BLaER1 treated with 17β-estradiol and CSF1 and Interleukin-3, amounts not matched to agents 10 nM and 100 nM (cell line): Measurements from ENCODE around the gene TMEM164.

Source experiments
- H3K27ac ChIP-seq, 11 experiments: shearing (Covaris generic); formaldehyde crosslinking; 2 replicates each; pipeline ENCODE4 v1.8.1; 2022
- H3K27me3 ChIP-seq, 11 experiments: shearing (Covaris generic); formaldehyde crosslinking; 2 replicates each; pipeline ENCODE4 v1.8.1; 2022
- H3K36me3 ChIP-seq, 11 experiments: shearing (Covaris generic); formaldehyde crosslinking; 2 replicates each; pipeline ENCODE4 v1.8.1; 2022
- H3K4me1 ChIP-seq, 10 experiments: shearing (Covaris generic); formaldehyde crosslinking; 2 replicates each; pipeline ENCODE4 v1.8.1; 2022
- H3K4me2 ChIP-seq, 11 experiments: shearing (Covaris generic); formaldehyde crosslinking; 2 replicates each; pipeline ENCODE4 v1.8.1; 2022
- H3K4me3 ChIP-seq, 10 experiments: shearing (Covaris generic); formaldehyde crosslinking; 2 replicates each; pipeline ENCODE4 v1.8.1; 2022
- H3K9ac ChIP-seq, 11 experiments: shearing (Covaris generic); formaldehyde crosslinking; 2 replicates each; pipeline ENCODE4 v1.8.1; 2022
- H3K9me3 ChIP-seq, 11 experiments: shearing (Covaris generic); formaldehyde crosslinking; replicated peaks in 1 of 11; 2 replicates each; pipeline ENCODE4 v1.8.1; 2022
- H4K20me1 ChIP-seq, 11 experiments: shearing (Covaris generic); formaldehyde crosslinking; 2 replicates each; pipeline ENCODE4 v1.8.1; 2022
- Cebpa-rat ChIP-seq, 11 experiments: shearing (Covaris generic); IDR thresholded peaks; 2 replicates each; pipeline ENCODE4 v1.8.1; 2022

Gene TMEM164

DNA sequence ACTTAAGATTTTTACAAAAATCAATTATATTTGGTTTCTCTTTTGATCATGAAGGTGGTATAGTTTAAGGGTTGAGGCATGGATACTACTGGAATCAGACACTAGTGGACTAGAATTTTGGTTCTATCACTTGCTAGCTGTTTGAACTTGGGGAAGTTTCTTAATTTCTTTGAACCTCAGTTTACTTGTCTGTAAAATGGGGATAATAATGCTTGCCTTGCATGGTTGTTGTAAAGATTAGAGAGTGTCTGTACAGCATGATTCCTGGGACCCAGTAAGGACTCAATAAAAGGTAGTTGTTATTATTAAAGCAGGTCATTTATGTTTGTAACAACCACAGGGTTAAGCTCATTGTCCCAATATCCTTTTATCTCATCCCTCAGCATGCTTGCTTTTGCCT, 36.0 kb downstream of the TMEM164 start:
- no peak for TF ChIP-seq Cebpa-rat (IDR thresholded peaks at IDR 0.05)
- Histone ChIP-seq H3K27me3 (peaks cover 56 to 92% (median 83%) of the 10 kb centered on the region in 11 experiments), H3K4me1 (peaks cover 10 to 64% (median 21%) of the 10 kb centered on the region in 10 experiments), H4K20me1 (peaks cover 0 to 16% (median 5%) of the 10 kb centered on the region in 11 experiments; a peak in 5 of 22 replicates), H3K36me3 (peaks cover 0 to 4% (median 0%) of the 10 kb centered on the region in 11 experiments; a peak in 3 of 22 replicates), H3K4me2 (no peak overlapping the region), H3K4me3 (no peak overlapping the region), H3K9me3 (peaks cover 0 to 11% (median 0%) of the 10 kb centered on the region in 11 experiments; a peak in 1 of 22 replicates), H3K9ac (no peak overlapping the region), H3K27ac (no peak overlapping the region)

DNA sequence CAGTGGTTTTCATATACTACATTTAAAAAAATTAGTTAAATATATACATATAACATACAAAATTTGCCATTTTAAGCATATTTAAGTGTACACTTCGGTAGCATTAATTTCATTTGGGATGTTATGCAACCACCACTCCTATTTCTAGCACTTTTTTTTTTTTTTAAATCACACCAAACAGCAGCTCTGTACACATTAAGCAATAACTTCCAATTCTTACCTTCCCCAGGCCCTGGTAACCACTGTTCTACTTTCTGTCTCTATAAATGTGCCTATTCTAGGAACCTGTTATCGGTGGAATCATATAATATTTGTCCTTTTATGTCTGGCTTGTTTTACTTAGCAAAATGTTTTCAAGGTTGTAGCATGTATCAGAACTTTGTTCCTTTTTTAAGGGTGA, 39.1 kb downstream of the TMEM164 start:
- Histone ChIP-seq H3K27ac (peak overlapping the region; percentile 6 to 73 (median 59); a peak in 16 of 22 replicates), H3K9ac (peak overlapping the region in 1 of 11 experiments; percentile 30; a peak in 1 of 22 replicates), H3K36me3 (no peaks in the 10 kb centered on the region; a peak in 1 of 22 replicates), H3K9me3 (0 out of 22 replicates have a peak, but pooled peaks cover 0 to 6% (median 0%) of the 10 kb centered on the region in 11 experiments), H3K27me3 (peaks cover 79 to 99% (median 93%) of the 10 kb centered on the region in 11 experiments), H4K20me1 (peaks cover 0 to 15% (median 0%) of the 10 kb centered on the region in 11 experiments; a peak in 4 of 22 replicates), H3K4me2 (peak overlapping the region in 6 of 11 experiments; percentile 29 to 69 (median 65); a peak in 7 of 22 replicates), H3K4me1 (peaks cover 10 to 77% (median 23%) of the 10 kb centered on the region in 10 experiments), H3K4me3 (no peak overlapping the region)
- no peak for TF ChIP-seq Cebpa-rat (IDR thresholded peaks at IDR 0.05)

DNA sequence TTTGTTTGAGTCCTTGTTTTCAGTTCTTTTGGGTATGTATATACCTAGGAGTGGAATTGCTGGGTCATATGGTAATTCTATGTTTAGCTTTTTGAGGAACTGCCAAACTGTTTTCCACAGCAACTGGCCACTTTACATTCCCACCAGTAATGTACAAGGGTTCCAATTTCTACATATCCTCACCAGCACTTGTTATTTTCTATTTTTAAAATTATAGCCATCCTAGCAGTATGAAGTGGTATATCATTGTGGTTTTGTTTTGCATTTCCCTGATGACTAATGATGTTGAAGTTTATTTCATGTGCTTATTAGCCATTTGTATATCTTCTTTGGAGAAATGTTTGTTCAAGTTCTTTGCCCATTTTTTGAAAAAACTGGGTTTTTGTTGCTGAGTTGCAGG, 39.6 kb downstream of the TMEM164 start:
- Histone ChIP-seq H3K36me3 (no peaks in the 10 kb centered on the region; a peak in 1 of 22 replicates), H3K9ac (peak overlapping the region in 1 of 11 experiments; percentile 30; a peak in 2 of 22 replicates), H3K4me1 (peaks cover 10 to 76% (median 22%) of the 10 kb centered on the region in 10 experiments), H3K9me3 (0 out of 22 replicates have a peak, but pooled peaks cover 0 to 6% (median 0%) of the 10 kb centered on the region in 11 experiments), H3K27ac (peak overlapping the region; percentile 6 to 73 (median 66); a peak in 18 of 22 replicates), H3K4me3 (no peak overlapping the region), H4K20me1 (peaks cover 0 to 10% (median 0%) of the 10 kb centered on the region in 11 experiments; a peak in 3 of 22 replicates), H3K27me3 (peaks cover 81 to 99% (median 93%) of the 10 kb centered on the region in 11 experiments), H3K4me2 (peak overlapping the region; percentile 37 to 71 (median 59); a peak in 21 of 22 replicates)
- TF ChIP-seq Cebpa-rat (IDR thresholded peaks at IDR 0.05): no peak

DNA sequence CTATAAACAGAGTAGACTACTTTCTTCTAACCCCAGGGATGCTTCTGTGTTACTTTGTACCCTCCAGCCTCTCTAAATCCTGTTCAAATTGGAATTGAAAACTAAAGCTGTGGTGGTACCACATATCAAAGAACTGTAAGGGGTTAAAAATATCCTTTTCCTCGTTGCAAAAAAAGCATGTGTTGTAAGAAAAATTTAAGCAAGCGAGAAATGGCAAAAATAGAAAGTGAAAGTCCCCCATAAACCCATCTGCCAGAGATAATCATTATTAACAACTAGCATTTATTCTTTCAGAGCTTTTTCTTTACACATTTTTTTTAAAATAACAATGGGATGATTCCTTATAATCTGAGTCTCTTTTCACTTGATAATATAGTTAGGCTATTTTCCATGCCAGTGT, 40.6 kb downstream of the TMEM164 start:
- Histone ChIP-seq H4K20me1 (peaks cover 0 to 9% (median 0%) of the 10 kb centered on the region in 11 experiments; a peak in 1 of 22 replicates), H3K4me1 (peaks cover 10 to 83% (median 22%) of the 10 kb centered on the region in 10 experiments), H3K4me3 (no peak overlapping the region; a peak in 1 of 20 replicates), H3K27me3 (peaks cover 91 to 100% (median 98%) of the 10 kb centered on the region in 11 experiments), H3K9ac (no peak overlapping the region), H3K9me3 (0 out of 22 replicates have a peak, but pooled peaks cover 0 to 6% (median 0%) of the 10 kb centered on the region in 11 experiments), H3K36me3 (no peaks in the 10 kb centered on the region; a peak in 1 of 22 replicates), H3K4me2 (peak overlapping the region; percentile 38 to 71 (median 59); a peak in 20 of 22 replicates), H3K27ac (peak overlapping the region in 10 of 11 experiments; percentile 55 to 73 (median 66); a peak in 19 of 22 replicates)
- TF ChIP-seq Cebpa-rat (IDR thresholded peaks at IDR 0.05): no peak

DNA sequence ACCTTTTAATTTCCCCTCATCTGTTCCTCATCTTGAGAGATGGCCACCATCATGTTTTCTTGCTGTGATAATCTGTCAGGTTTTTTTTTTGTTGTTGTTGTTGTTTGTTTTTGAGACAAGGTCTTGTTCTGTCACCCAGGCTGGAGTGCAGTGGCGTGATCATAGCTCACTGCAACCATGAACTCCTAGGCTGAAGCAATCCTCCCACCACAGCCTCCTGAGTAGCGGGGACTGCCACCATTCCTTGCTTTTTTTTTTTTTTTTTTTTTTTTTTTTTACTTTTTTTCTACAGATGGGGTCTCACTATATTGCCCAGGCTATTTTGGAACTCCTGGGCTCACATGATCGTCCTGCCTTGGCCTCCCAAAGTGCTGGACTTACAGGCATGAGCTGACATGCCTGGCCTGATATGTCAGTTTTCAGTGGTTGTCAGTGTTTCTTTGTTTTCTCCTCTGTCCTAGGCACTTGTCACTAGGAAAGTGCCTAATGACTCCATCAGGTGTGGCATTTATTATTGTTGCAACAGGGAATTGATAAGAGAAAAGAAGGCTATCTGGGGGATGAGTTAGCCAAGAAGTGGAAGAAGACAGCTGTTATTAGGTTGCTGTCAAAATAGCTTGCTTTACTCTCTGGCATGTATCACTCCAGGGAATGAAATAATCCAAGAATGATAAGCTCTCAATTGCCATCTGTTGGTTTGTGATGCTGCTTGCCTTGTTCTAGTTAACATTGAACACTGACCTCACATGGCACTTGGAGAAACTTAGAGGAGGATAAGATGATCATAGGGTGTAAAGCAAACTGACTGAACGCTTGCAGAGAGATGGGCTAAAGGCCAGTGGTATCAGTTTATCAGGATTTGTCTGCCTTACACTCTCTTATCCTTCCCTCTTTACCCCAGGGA, 41.7 kb downstream of the TMEM164 start:
- Histone ChIP-seq H3K4me3 (no peak overlapping the region), H3K9ac (no peak overlapping the region), H3K27me3 (peaks cover 92 to 100% (median 99%) of the 10 kb centered on the region in 11 experiments), H3K4me1 (peaks cover 10 to 77% (median 22%) of the 10 kb centered on the region in 10 experiments), H3K27ac (peak overlapping the region in 9 of 11 experiments; percentile 48 to 73 (median 59); a peak in 14 of 22 replicates), H4K20me1 (peaks cover 0 to 13% (median 0%) of the 10 kb centered on the region in 11 experiments; a peak in 2 of 22 replicates), H3K4me2 (peak overlapping the region in 7 of 11 experiments; percentile 11 to 69 (median 51); a peak in 8 of 22 replicates), H3K9me3 (0 out of 22 replicates have a peak, but pooled peaks cover 0 to 6% (median 0%) of the 10 kb centered on the region in 11 experiments), H3K36me3 (peaks cover 0 to 4% (median 0%) of the 10 kb centered on the region in 11 experiments; a peak in 2 of 22 replicates)
- no peak for TF ChIP-seq Cebpa-rat (IDR thresholded peaks at IDR 0.05)

DNA sequence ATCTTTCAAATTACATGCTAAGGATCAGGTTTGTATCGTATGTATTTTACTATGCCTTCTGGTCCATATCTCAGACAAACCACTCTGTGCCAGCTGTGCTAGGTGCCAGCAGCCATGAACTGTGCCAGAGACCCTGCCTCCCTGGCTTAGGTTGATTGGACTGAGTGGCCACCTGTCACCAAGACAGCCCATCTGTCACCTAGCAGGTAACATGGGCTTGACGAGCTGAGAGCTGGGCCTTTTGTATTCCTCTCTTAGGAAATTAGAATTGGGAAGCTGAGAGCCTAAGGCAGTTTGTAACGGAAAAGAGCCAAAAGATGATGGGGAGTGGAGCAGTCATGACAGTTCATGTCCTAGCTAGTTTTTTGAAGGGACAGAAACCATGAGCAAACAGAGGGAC, 42.5 kb downstream of the TMEM164 start:
- Histone ChIP-seq H3K4me2 (0 out of 22 replicates have a peak overlapping the region, but pooled peaks of 1 of the 11 experiments have one; percentile 1), H3K27ac (no peak overlapping the region), H3K27me3 (peaks cover 92 to 100% (median 99%) of the 10 kb centered on the region in 11 experiments), H3K4me1 (peaks cover 10 to 74% (median 22%) of the 10 kb centered on the region in 10 experiments), H3K9ac (no peak overlapping the region), H3K4me3 (no peak overlapping the region), H4K20me1 (peaks cover 0 to 13% (median 0%) of the 10 kb centered on the region in 11 experiments; a peak in 2 of 22 replicates), H3K9me3 (0 out of 22 replicates have a peak, but pooled peaks cover 0 to 6% (median 0%) of the 10 kb centered on the region in 11 experiments), H3K36me3 (peaks cover 0 to 10% (median 0%) of the 10 kb centered on the region in 11 experiments; a peak in 2 of 22 replicates)
- TF ChIP-seq Cebpa-rat (IDR thresholded peaks at IDR 0.05): no peak

DNA sequence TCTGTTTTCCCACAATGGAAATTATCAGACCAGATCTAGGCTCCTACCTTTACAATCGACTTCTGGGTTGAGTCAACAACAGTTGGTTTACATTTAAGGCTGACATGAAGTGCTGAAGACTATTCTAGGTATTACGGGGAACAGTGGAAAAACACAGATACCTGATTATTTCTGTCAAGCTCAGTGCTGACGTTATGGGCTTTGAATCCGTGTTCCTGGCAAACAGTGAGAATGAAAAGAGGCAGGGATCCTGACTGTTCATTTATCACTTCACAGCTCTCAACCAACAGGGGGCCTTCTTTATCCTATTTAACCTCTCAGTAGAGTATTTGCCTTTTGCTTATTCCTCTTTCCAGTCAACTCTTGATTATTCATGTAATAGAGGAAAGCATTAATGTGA, 43.1 kb downstream of the TMEM164 start:
- Histone ChIP-seq H3K4me2 (peak overlapping the region in 2 of 11 experiments; percentile 1 to 12; a peak in 1 of 22 replicates), H3K9ac (no peak overlapping the region), H3K27ac (no peak overlapping the region), H3K9me3 (0 out of 22 replicates have a peak, but pooled peaks cover 0 to 6% (median 0%) of the 10 kb centered on the region in 11 experiments), H3K4me3 (no peak overlapping the region), H3K4me1 (peaks cover 10 to 70% (median 22%) of the 10 kb centered on the region in 10 experiments), H4K20me1 (peaks cover 0 to 14% (median 0%) of the 10 kb centered on the region in 11 experiments; a peak in 2 of 22 replicates), H3K27me3 (peaks cover 92 to 100% (median 99%) of the 10 kb centered on the region in 11 experiments), H3K36me3 (peaks cover 0 to 11% (median 0%) of the 10 kb centered on the region in 11 experiments; a peak in 2 of 22 replicates)
- no peak for TF ChIP-seq Cebpa-rat (IDR thresholded peaks at IDR 0.05)

DNA sequence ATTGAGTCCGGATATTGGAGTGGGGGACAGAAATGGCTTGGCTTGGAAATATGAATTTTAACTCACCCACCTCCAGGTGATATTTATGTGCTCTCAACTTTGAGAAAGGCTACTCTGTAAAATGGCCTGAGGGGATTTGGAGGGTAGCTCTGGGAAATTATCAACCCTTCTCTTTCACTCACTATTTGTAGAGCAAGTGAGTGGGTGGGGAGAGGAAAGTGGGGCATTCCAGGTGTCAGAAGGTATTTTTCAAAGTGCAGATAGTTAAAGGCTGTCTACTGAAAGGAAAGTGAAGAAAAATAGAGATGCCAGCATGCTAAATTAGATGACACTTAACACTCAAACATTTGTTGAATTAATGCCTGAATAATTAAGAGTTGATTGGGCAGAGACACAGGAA, 44.1 kb downstream of the TMEM164 start:
- no peak overlapping the region for H3K27ac ChIP-seq
- H3K27me3 ChIP-seq: peaks cover 93 to 100% (median 100%) of the 10 kb centered on the region in 11 experiments
- no peak overlapping the region for H3K9ac ChIP-seq
- peaks cover 0 to 24% (median 0%) of the 10 kb centered on the region in 11 experiments; a peak in 2 of 22 replicates for H4K20me1 ChIP-seq
- H3K36me3 ChIP-seq: peaks cover 0 to 18% (median 0%) of the 10 kb centered on the region in 11 experiments; a peak in 3 of 22 replicates
- peaks cover 10 to 60% (median 21%) of the 10 kb centered on the region in 10 experiments for H3K4me1 ChIP-seq
- no peak overlapping the region for H3K4me3 ChIP-seq
- H3K4me2 ChIP-seq: peak overlapping the region in 2 of 11 experiments; percentile 12 to 28; a peak in 2 of 22 replicates
- TF ChIP-seq Cebpa-rat (IDR thresholded peaks at IDR 0.05): no peak
- 0 out of 22 replicates have a peak, but pooled peaks cover 0 to 5% (median 0%) of the 10 kb centered on the region in 11 experiments for H3K9me3 ChIP-seq
